Activated CD8-positive, alpha-beta memory T cell treated with anti-CD3 and anti-CD28 coated beads for 1 hour (primary cell): ENCODE data around the gene PPP2R5A.

Source experiments
- DNase-seq, 2 donors: peaks; one replicate each; pipeline ENCODE4 v3.0.0-alpha.2; 2020; ENCODE audit warnings: low read depth in 1 of 2; ENCODE audit errors: extremely low read depth in 1 of 2

Gene PPP2R5A

DNA sequence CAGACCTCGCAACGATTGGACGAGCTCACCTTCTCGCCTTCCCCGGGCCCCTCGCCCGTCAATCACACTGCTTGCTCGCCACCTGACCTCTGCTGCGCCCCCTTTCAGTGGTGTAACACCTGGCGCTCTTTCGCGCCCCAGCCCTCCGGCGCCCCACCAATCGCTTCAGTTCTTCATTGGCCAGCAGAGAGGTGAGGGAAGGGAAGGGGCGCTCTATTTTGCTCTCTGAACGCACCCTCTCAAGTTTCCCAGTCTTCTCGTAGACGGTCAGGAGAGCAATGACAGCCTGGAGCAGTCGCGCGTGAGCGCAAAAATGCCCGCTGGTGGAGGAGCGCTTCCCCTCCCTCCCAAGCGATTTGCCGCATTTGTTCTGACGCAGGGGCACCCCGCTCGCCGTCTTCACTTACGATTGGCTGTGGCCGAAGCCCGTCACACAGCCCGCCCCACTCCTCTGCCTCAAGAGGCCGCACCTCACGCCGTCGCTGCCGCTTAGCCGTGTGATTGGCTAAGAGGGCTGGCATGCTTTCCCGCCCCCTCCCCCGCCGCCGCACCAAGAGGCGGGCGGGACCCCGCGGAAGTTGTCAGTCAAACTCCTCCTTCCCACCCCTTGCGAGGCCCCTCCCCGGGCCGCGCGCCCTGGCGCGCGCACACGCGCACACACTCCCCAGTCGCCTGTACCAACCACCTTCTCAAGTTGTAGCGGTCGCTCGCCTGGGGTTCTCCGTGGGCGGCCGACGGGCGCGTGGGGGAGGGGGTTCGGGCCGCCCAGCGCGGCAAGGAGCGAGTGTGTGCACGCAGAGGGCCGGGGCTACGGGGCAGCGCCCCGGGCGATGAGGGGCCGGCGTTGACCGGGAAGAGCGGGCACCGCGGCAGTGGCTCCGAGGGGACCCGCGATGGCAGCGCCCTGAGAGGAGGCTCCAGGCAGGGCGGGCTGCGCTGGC, at the start of gene PPP2R5A:
Gene PPP2R5A, plus strand, starts transcription at position 667 of the 941 bp plus-strand sequence. CDS start 701 bp downstream, outside the sequence.
- DNase-seq, result peak; percentile 93 to 95

DNA sequence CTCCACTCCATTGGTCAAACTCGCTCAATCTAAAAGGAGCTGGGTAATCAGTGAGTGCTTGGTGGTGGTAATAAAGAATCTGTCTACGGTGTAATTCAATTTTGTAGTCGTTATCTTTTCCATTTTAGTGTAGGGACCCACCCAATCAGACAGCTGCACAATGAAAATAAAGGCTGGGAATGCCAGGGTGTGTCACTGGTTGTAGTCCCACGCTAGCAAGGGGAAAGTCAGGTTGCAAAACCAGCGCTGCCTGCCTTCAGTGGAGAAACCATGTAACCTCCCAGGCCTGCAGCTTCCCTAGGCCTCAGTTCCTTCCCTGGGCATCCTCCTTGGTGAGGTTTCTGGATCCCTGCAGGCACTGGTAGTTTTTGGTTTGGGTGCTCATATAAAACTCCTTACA, 49.4 kb upstream of the PPP2R5A start:
- no peak for DNase-seq

DNA sequence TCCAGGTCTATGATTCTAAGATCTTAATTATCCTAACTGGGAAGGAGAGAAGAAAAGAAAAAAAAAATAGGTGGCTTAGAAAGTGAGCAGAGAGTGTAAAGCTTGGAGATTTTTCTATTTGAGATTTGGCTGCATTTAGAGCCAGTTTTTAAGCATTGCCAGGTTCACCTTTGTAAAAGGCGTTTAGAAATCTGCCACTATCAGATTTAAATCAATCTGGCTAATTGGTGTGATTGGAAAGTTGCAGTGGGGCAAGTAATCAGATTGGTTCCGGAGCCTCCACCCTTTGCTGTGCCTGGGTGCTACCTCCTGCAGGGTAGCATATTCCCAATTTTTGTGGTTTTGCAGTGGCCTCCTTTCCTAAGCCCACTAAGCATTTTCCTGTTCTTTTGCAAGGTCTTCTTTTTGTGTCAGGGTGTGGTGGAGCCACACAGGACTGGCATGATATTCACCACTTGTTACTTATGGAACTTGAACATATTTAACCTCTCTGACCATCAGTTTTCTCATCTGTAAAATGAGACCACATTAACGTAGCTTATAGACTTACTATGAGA, 48.5 kb upstream of the PPP2R5A start:
- no peak for DNase-seq

- no peak for DNase-seq
Measured at GRCh38 chr1:212237651-212238050, 47.6 kb upstream of the PPP2R5A start.

GRCh38 chr1:212238552-212238951, 46.7 kb upstream of the PPP2R5A start:
- no peak for DNase-seq

GRCh38 chr1:212241501-212241900, 43.7 kb upstream of the PPP2R5A start:
- no peak for DNase-seq

DNA sequence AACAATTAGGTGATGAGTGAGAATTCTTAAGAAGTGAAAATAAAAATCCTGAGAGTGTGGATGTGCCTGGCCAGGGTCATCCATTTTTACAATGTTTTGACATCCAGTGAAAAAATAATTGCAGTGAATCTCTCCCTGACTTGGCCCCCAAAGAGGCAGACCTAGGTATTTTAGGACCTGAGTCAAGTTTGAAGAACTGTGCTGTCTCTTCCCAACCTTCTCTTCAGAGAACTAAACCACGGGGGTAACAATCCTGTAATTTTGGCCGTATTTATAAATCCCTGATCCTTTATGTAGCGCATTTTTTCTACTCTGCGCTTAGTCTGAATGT, 43.3 kb upstream of the PPP2R5A start:
- no peak for DNase-seq

DNA sequence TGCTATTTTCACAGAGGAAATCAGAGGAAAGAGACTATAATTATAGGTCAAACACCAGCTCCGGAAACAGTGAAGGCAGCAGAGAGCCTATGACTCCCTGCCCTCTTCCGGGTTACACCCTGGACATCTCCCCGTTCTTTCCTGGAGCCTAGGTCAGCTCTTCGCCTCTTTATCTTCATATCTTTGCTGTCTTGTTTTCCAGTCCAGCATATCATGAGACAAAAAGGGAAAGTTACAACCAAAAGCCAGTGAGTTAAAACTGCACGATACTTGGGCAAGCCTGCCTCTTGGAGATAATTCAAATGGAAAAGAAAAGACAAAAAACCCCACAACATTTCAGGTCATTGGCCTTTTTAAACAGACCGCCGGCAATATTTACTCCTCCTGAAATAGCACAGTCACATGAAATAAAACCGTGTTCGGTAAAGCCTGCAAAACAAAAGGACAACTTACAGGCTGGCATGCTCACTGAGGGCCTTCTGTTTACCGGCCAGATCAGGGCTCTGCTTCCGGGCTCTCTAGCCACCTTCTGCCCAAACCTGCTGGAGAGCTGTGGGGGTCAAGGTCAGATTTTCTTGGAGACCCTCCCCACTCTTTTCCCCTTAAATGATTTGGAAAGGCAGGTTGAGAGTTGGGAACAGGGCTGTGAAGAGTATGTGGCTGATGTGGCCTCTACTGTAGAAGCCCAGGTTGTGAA, 42.8 kb upstream of the PPP2R5A start:
- DNase-seq, result no peak

DNA sequence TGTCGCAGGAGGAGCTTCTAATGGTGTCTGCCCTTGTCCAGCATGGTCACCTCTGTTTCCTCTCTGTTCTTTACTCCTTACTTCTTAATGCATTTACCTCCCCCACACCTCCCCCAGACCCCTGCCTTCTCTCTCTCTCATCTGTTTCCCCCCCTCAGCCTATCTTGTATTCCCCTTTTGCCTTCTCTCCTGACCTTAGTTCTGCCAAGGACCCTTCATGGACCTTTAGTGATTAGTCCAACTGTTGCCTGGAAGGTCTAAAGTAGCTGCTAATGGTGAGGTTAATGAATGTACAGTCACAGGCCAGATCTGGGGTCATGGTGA, 42.3 kb upstream of the PPP2R5A start:
- no peak for DNase-seq

DNA sequence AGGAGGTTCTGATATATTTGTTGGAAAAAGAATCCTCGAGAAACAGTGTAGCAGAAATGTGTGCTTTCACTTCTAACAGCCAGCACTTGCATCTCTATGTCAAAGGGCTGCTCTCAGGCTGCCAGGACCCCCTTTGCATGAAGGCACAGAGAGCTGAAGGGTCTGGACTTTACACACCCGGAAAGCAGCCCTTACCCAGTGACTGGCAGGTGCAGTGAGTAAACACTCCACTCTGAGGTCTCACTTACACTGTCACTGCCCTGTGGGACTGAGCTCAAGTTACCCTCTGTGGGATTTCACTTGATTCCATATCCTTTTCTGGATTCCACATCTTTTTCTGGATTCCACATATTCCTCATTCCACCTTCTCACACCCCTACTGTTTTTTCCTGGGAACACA, 40.8 kb upstream of the PPP2R5A start:
- no peak for DNase-seq

DNA sequence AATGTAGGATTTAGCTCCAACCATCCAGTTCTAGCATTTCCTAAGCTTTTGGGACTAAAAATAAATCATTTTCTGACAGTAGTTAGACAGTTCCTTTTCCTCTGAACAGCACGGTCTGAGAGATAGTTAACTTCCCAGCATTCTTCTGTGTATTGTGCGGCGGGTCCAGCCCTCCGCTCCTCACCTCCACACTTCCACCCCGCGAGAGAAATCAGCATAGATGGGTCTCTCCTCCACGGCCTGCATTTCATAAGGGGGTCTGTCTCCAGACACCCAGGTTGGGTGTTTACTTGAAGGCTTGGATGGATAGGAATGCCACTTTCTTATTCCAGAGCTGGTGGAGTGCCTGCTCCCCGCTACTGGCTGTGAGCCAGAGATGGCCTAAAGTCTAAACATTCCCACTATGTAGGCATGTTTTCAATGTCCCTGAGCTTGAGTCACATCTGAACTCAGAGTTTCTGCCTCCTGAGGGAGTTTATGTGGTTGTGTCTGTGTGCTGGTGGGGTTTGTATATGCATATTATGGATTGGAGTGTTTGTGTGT, 38.0 kb upstream of the PPP2R5A start:
- DNase-seq, result no peak

GRCh38 chr1:212247988-212248387, 37.2 kb upstream of the PPP2R5A start:
- DNase-seq, result no peak

GRCh38 chr1:212254853-212255363, 30.3 kb upstream of the PPP2R5A start:
- DNase-seq, result no peak

- no peak for DNase-seq
Measured at GRCh38 chr1:212255705-212256307, 29.4 kb upstream of the PPP2R5A start.

- DNase-seq, result no peak
Measured at GRCh38 chr1:212256369-212256768, 28.8 kb upstream of the PPP2R5A start.

- DNase-seq, result no peak
Measured at GRCh38 chr1:212257157-212257556, 28.1 kb upstream of the PPP2R5A start.

- DNase-seq, result no peak
Measured at GRCh38 chr1:212259693-212260480, 25.3 kb upstream of the PPP2R5A start.

GRCh38 chr1:212260557-212261355, 24.5 kb upstream of the PPP2R5A start:
- DNase-seq, result no peak

DNA sequence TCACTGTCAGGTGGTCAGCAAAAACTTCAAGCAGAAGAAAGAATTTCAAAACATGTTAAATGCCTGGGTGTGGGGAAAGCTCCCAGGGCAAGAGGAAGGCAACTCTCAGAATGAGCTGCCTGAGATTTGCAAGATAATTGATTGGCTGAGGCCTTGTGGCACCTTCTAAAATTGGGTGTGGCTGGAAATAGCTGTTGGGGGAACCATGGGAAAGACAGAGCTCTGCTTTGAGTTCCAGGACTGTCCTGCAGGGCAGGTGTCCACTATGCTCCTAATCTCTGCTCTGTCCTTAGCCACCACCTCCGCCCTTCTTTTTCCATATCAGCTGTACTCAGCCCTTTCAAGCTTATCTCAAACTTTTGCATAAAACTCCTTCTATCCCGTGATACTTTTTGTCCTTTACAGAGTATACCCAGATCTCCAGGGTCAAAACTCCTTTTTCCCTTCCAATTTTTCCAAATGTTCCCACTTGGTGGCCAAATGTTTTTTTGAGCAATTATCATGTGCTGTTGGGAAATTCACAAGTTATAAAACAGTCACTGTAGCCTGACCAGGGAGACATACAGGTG, 23.8 kb upstream of the PPP2R5A start:
- no peak for DNase-seq
